ENCODE results near the gene TOX2. TPM values are rescaled to one million over a fixed set of nuclear protein-coding genes. Genes with fewer than 3 reads are reported as not detected.

Gene TOX2
- total RNA-seq, 1 experiment from 2014 or later: not detected

DNA sequence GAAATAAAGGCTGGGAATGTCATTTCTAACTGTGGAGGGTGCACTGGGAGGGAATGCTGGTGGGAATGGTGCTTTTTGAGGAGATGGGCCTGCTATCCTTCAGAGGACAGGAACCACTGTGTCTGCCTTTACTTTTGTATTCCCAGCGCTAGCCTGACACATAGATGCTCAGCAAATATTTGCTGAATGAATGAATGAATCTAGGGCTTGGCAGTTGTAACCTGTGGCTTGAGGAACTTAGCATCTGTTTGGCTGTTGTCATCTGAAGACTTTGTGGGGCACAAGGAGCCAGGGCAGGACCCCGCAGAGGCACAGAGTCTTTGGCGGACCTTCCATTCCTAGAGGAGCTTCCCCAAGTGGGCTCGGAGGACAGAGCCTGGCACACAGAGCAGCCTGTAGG lies 6.1 kb downstream of the TOX2 start:
- H3K27ac Mint-ChIP-seq (ENCODE audit: unreplicated experiment): no peak overlapping the region
- H3K4me1 Mint-ChIP-seq (ENCODE audit: low read depth, unreplicated experiment): no peaks in the 10 kb centered on the region
- no peaks in the 10 kb centered on the region for H3K4me1 ChIP-seq
- no TSS peak for BruUV-seq (replicated peaks)
- peaks cover 34% of the 10 kb centered on the region for H3K27me3 Mint-ChIP-seq (ENCODE audit: insufficient read depth, unreplicated experiment)
- H3K9me3 ChIP-seq: no peaks in the 10 kb centered on the region
- peaks cover 6% of the 10 kb centered on the region for H3K27me3 ChIP-seq (replicated peaks; ENCODE audit: control insufficient read depth, insufficient read depth, low read length)
- no peak overlapping the region for H3K4me3 Mint-ChIP-seq (ENCODE audit: unreplicated experiment)
- CTCF ChIA-PET: no interaction called here
- intact Hi-C loops (cut with micrococcal nuclease; ENCODE audit: unreplicated experiment): no loop called here
- TF ChIP-seq, protein P1, sequence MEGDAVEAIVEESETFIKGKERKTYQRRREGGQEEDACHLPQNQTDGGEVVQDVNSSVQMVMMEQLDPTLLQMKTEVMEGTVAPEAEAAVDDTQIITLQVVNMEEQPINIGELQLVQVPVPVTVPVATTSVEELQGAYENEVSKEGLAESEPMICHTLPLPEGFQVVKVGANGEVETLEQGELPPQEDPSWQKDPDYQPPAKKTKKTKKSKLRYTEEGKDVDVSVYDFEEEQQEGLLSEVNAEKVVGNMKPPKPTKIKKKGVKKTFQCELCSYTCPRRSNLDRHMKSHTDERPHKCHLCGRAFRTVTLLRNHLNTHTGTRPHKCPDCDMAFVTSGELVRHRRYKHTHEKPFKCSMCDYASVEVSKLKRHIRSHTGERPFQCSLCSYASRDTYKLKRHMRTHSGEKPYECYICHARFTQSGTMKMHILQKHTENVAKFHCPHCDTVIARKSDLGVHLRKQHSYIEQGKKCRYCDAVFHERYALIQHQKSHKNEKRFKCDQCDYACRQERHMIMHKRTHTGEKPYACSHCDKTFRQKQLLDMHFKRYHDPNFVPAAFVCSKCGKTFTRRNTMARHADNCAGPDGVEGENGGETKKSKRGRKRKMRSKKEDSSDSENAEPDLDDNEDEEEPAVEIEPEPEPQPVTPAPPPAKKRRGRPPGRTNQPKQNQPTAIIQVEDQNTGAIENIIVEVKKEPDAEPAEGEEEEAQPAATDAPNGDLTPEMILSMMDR (IDR thresholded peaks at IDR 0.05; ENCODE audit: insufficient read depth in 1 of 2, low read depth in 1 of 2, low read length in 1 of 2, severe bottlenecking in 1 of 2, unreplicated experiment in 1 of 2): no peak
- H3K36me3 Mint-ChIP-seq (ENCODE audit: insufficient read depth, unreplicated experiment): no peaks in the 10 kb centered on the region
- H3K9me3 Mint-ChIP-seq (ENCODE audit: unreplicated experiment): no peaks in the 10 kb centered on the region
- POLR2A ChIA-PET: no interaction called here
- no peak overlapping the region for H3K4me3 ChIP-seq (ENCODE audit: low read depth, low read length)
- H3K36me3 ChIP-seq (ENCODE audit: control insufficient read depth, insufficient read depth, low read length): no peaks in the 10 kb centered on the region
- DNase-seq: no peak

- H3K9me3 Mint-ChIP-seq (ENCODE audit: unreplicated experiment): no peaks in the 10 kb centered on the region
- H3K9me3 ChIP-seq: no peaks in the 10 kb centered on the region
- no peaks in the 10 kb centered on the region for H3K36me3 ChIP-seq (ENCODE audit: control insufficient read depth, insufficient read depth, low read length)
- H3K27me3 Mint-ChIP-seq (ENCODE audit: insufficient read depth, unreplicated experiment): peaks cover 36% of the 10 kb centered on the region
- ChIA-PET POLR2A (no interaction called here), CTCF (no interaction called here)
- H3K4me1 ChIP-seq: no peaks in the 10 kb centered on the region
- H3K4me1 Mint-ChIP-seq (ENCODE audit: low read depth, unreplicated experiment): no peaks in the 10 kb centered on the region
- H3K36me3 Mint-ChIP-seq (ENCODE audit: insufficient read depth, unreplicated experiment): no peaks in the 10 kb centered on the region
- no peak overlapping the region for H3K4me3 ChIP-seq (ENCODE audit: low read depth, low read length)
- TF ChIP-seq, protein P1 (IDR thresholded peaks at IDR 0.05; ENCODE audit: insufficient read depth in 1 of 2, low read depth in 1 of 2, low read length in 1 of 2, severe bottlenecking in 1 of 2, unreplicated experiment in 1 of 2): no peak
- intact Hi-C loops (cut with micrococcal nuclease; ENCODE audit: unreplicated experiment): no loop called here
- no peak overlapping the region for H3K4me3 Mint-ChIP-seq (ENCODE audit: unreplicated experiment)
- BruUV-seq (replicated peaks): no TSS peak
- no peak overlapping the region for H3K27ac Mint-ChIP-seq (ENCODE audit: unreplicated experiment)
- no peak for DNase-seq
- peaks cover 6% of the 10 kb centered on the region for H3K27me3 ChIP-seq (replicated peaks; ENCODE audit: control insufficient read depth, insufficient read depth, low read length)
Measured at GRCh38 chr20:43921227-43921780, 6.7 kb downstream of the TOX2 start.

DNA sequence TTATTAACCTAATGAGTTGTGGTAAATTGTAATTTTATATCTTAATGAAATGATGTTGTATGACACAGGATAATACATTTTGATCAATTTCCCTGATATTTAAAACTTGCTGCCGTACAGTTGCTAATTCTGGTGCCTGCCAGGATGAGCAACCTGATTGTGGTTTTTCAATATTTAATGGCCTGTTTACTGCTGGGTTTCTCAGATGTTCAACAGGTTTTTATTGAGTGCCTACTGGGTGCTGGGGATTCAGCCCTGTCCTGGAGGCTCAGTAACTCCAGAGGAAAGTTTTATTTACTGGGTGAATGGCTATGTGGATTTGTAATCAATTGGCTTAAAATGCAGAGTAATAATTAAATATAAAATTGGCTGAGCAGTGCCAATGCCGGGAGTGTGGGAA lies 8.0 kb downstream of the TOX2 start:
- H3K4me3 ChIP-seq (ENCODE audit: low read depth, low read length): no peak overlapping the region
- Mint-ChIP-seq H3K36me3 (ENCODE audit: insufficient read depth, unreplicated experiment) (no peaks in the 10 kb centered on the region), H3K4me1 (ENCODE audit: low read depth, unreplicated experiment) (no peaks in the 10 kb centered on the region), H3K27me3 (ENCODE audit: insufficient read depth, unreplicated experiment) (peaks cover 31% of the 10 kb centered on the region), H3K4me3 (ENCODE audit: unreplicated experiment) (no peak overlapping the region), H3K9me3 (ENCODE audit: unreplicated experiment) (no peaks in the 10 kb centered on the region), H3K27ac (ENCODE audit: unreplicated experiment) (no peak overlapping the region)
- H3K9me3 ChIP-seq: no peaks in the 10 kb centered on the region
- no peaks in the 10 kb centered on the region for H3K4me1 ChIP-seq
- TF ChIP-seq, protein P1 (IDR thresholded peaks at IDR 0.05; ENCODE audit: insufficient read depth in 1 of 2, low read depth in 1 of 2, low read length in 1 of 2, severe bottlenecking in 1 of 2, unreplicated experiment in 1 of 2): no peak
- BruUV-seq (replicated peaks): no TSS peak
- no peak for DNase-seq
- intact Hi-C loops (cut with micrococcal nuclease; ENCODE audit: unreplicated experiment): no loop called here
- H3K27me3 ChIP-seq (replicated peaks; ENCODE audit: control insufficient read depth, insufficient read depth, low read length): peaks cover 4% of the 10 kb centered on the region
- CTCF ChIA-PET: no interaction called here
- POLR2A ChIA-PET: no interaction called here
- H3K36me3 ChIP-seq (ENCODE audit: control insufficient read depth, insufficient read depth, low read length): no peaks in the 10 kb centered on the region

All from Caco-2 (cell line).